Ectodermal cell (in vitro differentiated cells): ENCODE results near the gene SEMA5B.

ENCODE experiments used
- H3K27ac ChIP-seq: 2 replicates; pipeline ENCODE4 v1.7.0; 2013; ENCODE audit warnings: mild to moderate bottlenecking, low read depth, low read length; ENCODE audit not compliant: insufficient read depth, poor library complexity, severe bottlenecking
- H3K27me3 ChIP-seq: 2 replicates; pipeline ENCODE4 v1.7.0; 2013; ENCODE audit warnings: mild to moderate bottlenecking, low read length; ENCODE audit not compliant: insufficient read depth, control insufficient read depth, poor library complexity, severe bottlenecking
- H3K36me3 ChIP-seq: one replicate; pipeline ENCODE4 v1.7.0; 2013; ENCODE audit warnings: low read length; ENCODE audit not compliant: control insufficient read depth, insufficient read depth
- H3K4me1 ChIP-seq: one replicate; pipeline ENCODE4 v1.7.0; 2013; ENCODE audit warnings: low read length; ENCODE audit not compliant: control insufficient read depth, insufficient read depth
- H3K4me3 ChIP-seq: 2 replicates; pipeline ENCODE4 v1.7.0; 2013; ENCODE audit warnings: low read depth, low read length, control low read depth; ENCODE audit not compliant: insufficient read depth
- H3K9me3 ChIP-seq: 2 replicates; pipeline ENCODE4 v1.7.0; 2013; ENCODE audit warnings: mild to moderate bottlenecking, low read length, moderate library complexity; ENCODE audit not compliant: control insufficient read depth
- WGBS, 2 experiments: methylation state at CpG; one replicate each; pipeline ENCODE4 v1.1.7; 2013; ENCODE audit warnings: missing lambda C conversion rate in 2 of 2; 5-methylcytosine and 5-hydroxymethylcytosine counted together

Gene SEMA5B

GRCh38 chr3:122977746-122978466 is 49.7 kb downstream of the SEMA5B start:
- Histone ChIP-seq H3K27ac (peak overlapping the region; percentile 18), H3K4me1 (peaks cover 62% of the 10 kb centered on the region), H3K27me3 (no peaks in the 10 kb centered on the region), H3K36me3 (no peaks in the 10 kb centered on the region), H3K9me3 (no peaks in the 10 kb centered on the region), H3K4me3 (no peak overlapping the region)
- WGBS, 2 experiments, result 35 to 38% methylated on average over 14 of the region's 14 CpGs

- no peak overlapping the region for H3K4me3 ChIP-seq
- WGBS, 2 experiments, result 86 to 87% methylated on average over 4 of the region's 4 CpGs
- no peaks in the 10 kb centered on the region for H3K9me3 ChIP-seq
- no peaks in the 10 kb centered on the region for H3K27me3 ChIP-seq
- H3K27ac ChIP-seq, result no peak overlapping the region
- H3K4me1 ChIP-seq, result peaks cover 47% of the 10 kb centered on the region
- H3K36me3 ChIP-seq, result no peaks in the 10 kb centered on the region
Measured at GRCh38 chr3:122975924-122976293, 51.7 kb downstream of the SEMA5B start.

- Histone ChIP-seq H3K36me3 (no peaks in the 10 kb centered on the region), H3K9me3 (no peaks in the 10 kb centered on the region), H3K27me3 (no peaks in the 10 kb centered on the region), H3K4me3 (no peak overlapping the region), H3K27ac (no peak overlapping the region), H3K4me1 (peaks cover 47% of the 10 kb centered on the region)
- 49 to 50% methylated on average over 11 to 12 of the region's 12 CpGs for WGBS, 2 experiments
Measured at GRCh38 chr3:122975163-122975923, 52.2 kb downstream of the SEMA5B start.

- WGBS, 2 experiments, result 41 to 47% methylated on average over 2 of the region's 2 CpGs
- Histone ChIP-seq H3K4me1 (peaks cover 47% of the 10 kb centered on the region), H3K27me3 (no peaks in the 10 kb centered on the region), H3K27ac (no peak overlapping the region), H3K4me3 (no peak overlapping the region), H3K9me3 (no peaks in the 10 kb centered on the region), H3K36me3 (no peaks in the 10 kb centered on the region)
Measured at GRCh38 chr3:122974764-122975162, 52.8 kb downstream of the SEMA5B start.

- Histone ChIP-seq H3K9me3 (no peaks in the 10 kb centered on the region), H3K27me3 (no peaks in the 10 kb centered on the region), H3K36me3 (no peaks in the 10 kb centered on the region), H3K4me1 (peaks cover 41% of the 10 kb centered on the region), H3K4me3 (no peak overlapping the region), H3K27ac (no peak overlapping the region)
- WGBS, 2 experiments, result 85 to 90% methylated on average over 12 of the region's 12 CpGs
Measured at GRCh38 chr3:122973893-122974615, 53.5 kb downstream of the SEMA5B start.

GRCh38 chr3:122972141-122972540 is 55.4 kb downstream of the SEMA5B start:
- WGBS, 2 experiments, result 97 to 100% methylated on average over 1 of the region's 1 CpG
- Histone ChIP-seq H3K27ac (no peak overlapping the region), H3K36me3 (no peaks in the 10 kb centered on the region), H3K4me3 (no peak overlapping the region), H3K27me3 (no peaks in the 10 kb centered on the region), H3K4me1 (peaks cover 22% of the 10 kb centered on the region), H3K9me3 (no peaks in the 10 kb centered on the region)

- no peaks in the 10 kb centered on the region for H3K27me3 ChIP-seq
- no peak overlapping the region for H3K27ac ChIP-seq
- no peaks in the 10 kb centered on the region for H3K9me3 ChIP-seq
- WGBS, 2 experiments, result 87 to 88% methylated on average over 10 of the region's 10 CpGs
- H3K4me1 ChIP-seq, result peaks cover 17% of the 10 kb centered on the region
- H3K4me3 ChIP-seq, result no peak overlapping the region
- H3K36me3 ChIP-seq, result no peaks in the 10 kb centered on the region
Measured at GRCh38 chr3:122969585-122970469, 57.7 kb downstream of the SEMA5B start.

- H3K27me3 ChIP-seq, result no peaks in the 10 kb centered on the region
- H3K36me3 ChIP-seq, result no peaks in the 10 kb centered on the region
- no peak overlapping the region for H3K27ac ChIP-seq
- H3K4me3 ChIP-seq, result no peak overlapping the region
- no peaks in the 10 kb centered on the region for H3K9me3 ChIP-seq
- H3K4me1 ChIP-seq, result peaks cover 15% of the 10 kb centered on the region
- 94 to 95% methylated on average over 7 of the region's 7 CpGs for WGBS, 2 experiments
Measured at GRCh38 chr3:122967765-122968164, 59.8 kb downstream of the SEMA5B start.

- H3K4me3 ChIP-seq, result no peak overlapping the region
- H3K36me3 ChIP-seq, result no peaks in the 10 kb centered on the region
- H3K9me3 ChIP-seq, result no peaks in the 10 kb centered on the region
- no peak overlapping the region for H3K27ac ChIP-seq
- no peaks in the 10 kb centered on the region for H3K27me3 ChIP-seq
- peaks cover 15% of the 10 kb centered on the region for H3K4me1 ChIP-seq
- 95 to 99% methylated on average over 4 of the region's 4 CpGs for WGBS, 2 experiments
Measured at GRCh38 chr3:122967356-122967755, 60.2 kb downstream of the SEMA5B start.
